SH-SY5Y (cell line): ENCODE results near the gene PKP4.

Experiments
- GATA2 ChIP-seq: IDR thresholded peaks from 2 replicates; pipeline ENCODE4 v1.6.1; 2011; ENCODE audit warnings: mild to moderate bottlenecking, low read depth, low read length
- GATA3 ChIP-seq: IDR thresholded peaks from 2 replicates; pipeline ENCODE4 v1.6.1; 2011; ENCODE audit warnings: low read depth, mild to moderate bottlenecking, low read length, moderate library complexity

- TF ChIP-seq GATA2 (no peak), GATA3 (no peak)
These were observed 42.0 kb downstream of the PKP4 start for GRCh38 chr2:158498749-158499136.
